Melanocyte of skin (primary cell): ENCODE data around the gene SPRED1. TPM values are rescaled to one million over a fixed set of nuclear protein-coding genes. Genes with fewer than 3 reads are reported as not detected.

Experiments
- total RNA-seq, 2 donors: library from RNA; depleted of rRNA; stranded (reverse); fragments of >200 nt; gene quantifications; 2 replicates each; pipeline ENCODE4 v1.2.3, GENCODE V29; 2012

The SPRED1 gene
- 10 to 100 TPM; 45.8 to 51.6 TPM for total RNA-seq

DNA sequence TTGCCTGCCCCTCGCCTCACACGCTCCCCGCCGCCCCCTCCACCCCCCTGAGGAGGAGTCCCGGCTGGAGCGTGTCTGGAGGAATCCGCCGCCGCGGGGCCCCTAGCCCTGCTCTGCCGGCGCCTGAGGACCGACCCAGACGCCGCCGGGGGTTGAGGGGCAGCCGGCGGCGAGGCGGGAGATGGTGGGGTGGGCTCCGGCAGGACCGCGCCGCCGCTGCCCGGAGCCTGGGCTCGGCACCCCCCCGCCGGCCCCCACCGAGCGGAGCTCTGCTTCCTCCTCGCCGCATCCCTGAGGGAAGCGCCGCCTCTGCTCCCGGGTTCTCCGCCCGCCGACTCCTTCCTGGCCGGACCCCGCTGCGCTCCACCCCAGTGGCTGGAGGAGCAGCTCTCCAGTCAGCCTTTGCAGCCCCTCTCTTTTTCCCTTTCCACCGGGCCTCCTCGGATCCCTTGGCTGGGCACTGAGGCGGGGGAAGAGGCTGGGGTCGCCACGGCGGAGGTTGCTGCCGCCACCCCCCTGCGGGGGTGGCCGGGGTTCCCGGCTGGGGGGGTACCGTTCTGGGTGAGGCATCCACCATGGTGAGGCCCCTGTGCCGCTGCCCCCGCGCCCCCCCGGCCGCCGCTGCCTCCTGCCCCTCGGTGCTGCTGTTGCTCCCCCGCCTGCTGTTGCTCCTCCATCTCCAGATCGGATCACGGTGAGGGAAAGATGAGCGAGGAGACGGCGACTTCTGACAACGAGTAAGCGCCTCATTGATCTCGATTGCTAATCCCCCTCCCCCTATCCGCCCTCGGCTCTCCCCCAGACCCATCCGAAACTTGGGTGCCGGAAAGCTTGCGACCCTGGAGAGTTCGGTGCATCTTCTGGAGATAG is at the start of gene SPRED1:
Gene SPRED1 (plus strand): TSS at position 356 of the 870 bp plus-strand sequence. CDS start 350 bp downstream, at position 706.

Other genes starting within 250 kb of the SPRED1 start
- 1 to 10 TPM; 6.0 to 7.9 TPM for gene FAM98B, start 201.3 kb downstream of the SPRED1 start, total RNA-seq